CD4-positive, alpha-beta T cell (primary cell): ENCODE data around the gene CPM. TPM values are rescaled to one million over a fixed set of nuclear protein-coding genes. Genes with fewer than 3 reads are reported as not detected.
"Not testable (repeated sequence)": the region's sequence is repeated elsewhere in the genome, so short reads cannot be mapped to it uniquely, and the experiment has no call there.

Source experiments
- ATAC-seq: fragments of 200-7000 bp; cut with Tn5 transposase; one replicate; pipeline ENCODE4 v1.10.0; 2022; ENCODE audit warnings: mild to moderate bottlenecking; ENCODE audit not compliant: poor library complexity
- CTCF ChIA-PET: fragments of 350-600 bp; sonication (Branson Sonifier 250); formaldehyde crosslinking; loops from one replicate; lab custom pipeline; 2021; ENCODE audit warnings: antibody characterized with exemption, inconsistent platforms; lab: Charles Lee
- POLR2A ChIA-PET: fragments of 350-600 bp; sonication (Branson Sonifier 250); formaldehyde crosslinking; loops from one replicate; lab custom pipeline; 2021; ENCODE audit warnings: antibody characterized with exemption, inconsistent platforms; lab: Charles Lee
- DNase-seq, 14 experiments: peaks; one replicate each; pipeline ENCODE4 v3.0.0-alpha.2; 2013 to 2020; ENCODE audit warnings: mixed read lengths in 2 of 14
- H3K27ac ChIP-seq, 2 donors: one replicate each; pipeline versions ENCODE4 v1.5.1 to v1.7.0; 2013; ENCODE audit warnings: low read length in 2 of 2, low read depth in 1 of 2, mild to moderate bottlenecking in 1 of 2
- H3K27me3 ChIP-seq, 2 experiments: 1 replicate in 1 of 2; 2 replicates in 1 of 2; pipeline versions ENCODE4 v1.6.1 to v1.7.0; 2013; ENCODE audit warnings: low read length in 2 of 2, control low read depth in 1 of 2, mild to moderate bottlenecking in 1 of 2, moderate library complexity in 1 of 2; ENCODE audit not compliant: insufficient read depth in 2 of 2, control insufficient read depth in 1 of 2
- H3K36me3 ChIP-seq: one replicate; pipeline ENCODE4 v1.6.1; 2013; ENCODE audit warnings: low read length, control low read depth; ENCODE audit not compliant: insufficient read depth
- H3K4me1 ChIP-seq: one replicate; pipeline ENCODE4 v1.6.1; 2013; ENCODE audit warnings: low read length, control low read depth; ENCODE audit not compliant: insufficient read depth
- H3K4me3 ChIP-seq: one replicate; pipeline ENCODE4 v1.5.1; 2013; ENCODE audit warnings: mild to moderate bottlenecking, low read length, moderate library complexity
- H3K9me3 ChIP-seq, 2 experiments: 1 replicate in 1 of 2; 2 replicates in 1 of 2; pipeline versions ENCODE4 v1.6.1 to v1.7.0; 2013; ENCODE audit warnings: low read length in 2 of 2, mild to moderate bottlenecking in 2 of 2, control low read depth in 1 of 2, moderate library complexity in 1 of 2; ENCODE audit not compliant: control insufficient read depth in 1 of 2, insufficient read depth in 1 of 2
- H3K27ac Mint-ChIP-seq: one replicate; pipeline ENCODE4 v1.8.0; 2020; ENCODE audit warnings: mixed read lengths
- H3K27me3 Mint-ChIP-seq: one replicate; pipeline ENCODE4 v1.8.0; 2021; ENCODE audit warnings: mixed read lengths
- H3K36me3 Mint-ChIP-seq: one replicate; pipeline ENCODE4 v1.8.0; 2021; ENCODE audit warnings: low read depth, mixed read lengths
- H3K4me1 Mint-ChIP-seq: one replicate; pipeline ENCODE4 v1.8.0; 2021; ENCODE audit warnings: low read depth, mixed read lengths
- H3K4me3 Mint-ChIP-seq: one replicate; pipeline ENCODE4 v1.8.0; 2020; ENCODE audit warnings: mild to moderate bottlenecking, mixed read lengths
- H3K9me3 Mint-ChIP-seq: one replicate; pipeline ENCODE4 v1.8.0; 2020; ENCODE audit warnings: mixed read lengths
- CTCF ChIP-seq: fragments of 200-600 bp; IDR thresholded peaks from one replicate; pipeline ENCODE4 v1.8.0; 2022; ENCODE audit warnings: antibody characterized with exemption, mild to moderate bottlenecking
- intact Hi-C, 2 experiments: fragments of 100-400 bp; cut with DNase I in 1 of 2; cut with micrococcal nuclease in 1 of 2; formaldehyde crosslinking; loops; one replicate each; pipeline versions ENCODE4 v1.15.1 to v1.9.0; 2023 to 2025; cut with DNase I, micrococcal nuclease
- total RNA-seq, 174 experiments: library from RNA in 2 of 174; stranded (reverse) in 2 of 174; gene quantifications; one replicate each; pipeline ENCODE4 v1.2.3 and lab custom pipeline; 2021 to 2026

CPM gene
- total RNA-seq, 2 experiments from 2014 or later: 1.9 to 2.2 TPM

- ChIA-PET CTCF (no interaction called here), POLR2A (no interaction called here)
- no peak overlapping the region for H3K4me3 ChIP-seq
- Mint-ChIP-seq H3K4me3 (no peak overlapping the region), H3K9me3 (no peaks in the 10 kb centered on the region), H3K27ac (no peak overlapping the region), H3K36me3 (no peaks in the 10 kb centered on the region), H3K27me3 (no peaks in the 10 kb centered on the region), H3K4me1 (no peaks in the 10 kb centered on the region)
- no peaks in the 10 kb centered on the region for H3K36me3 ChIP-seq
- no peak overlapping the region for H3K27ac ChIP-seq
- no peaks in the 10 kb centered on the region for H3K27me3 ChIP-seq
- intact Hi-C loops: loop anchor here (2.0 kb wide), 2 partner anchors 204 to 206 kb away; no protein-coding TSS in a partner anchor
- no peaks in the 10 kb centered on the region for H3K9me3 ChIP-seq
- no peak for TF ChIP-seq CTCF
- no peak for ATAC-seq
- no peaks in the 10 kb centered on the region for H3K4me1 ChIP-seq
- DNase-seq: no peak
Measured at GRCh38 chr12:68864604-68865003, 68.4 kb downstream of the CPM start.

- POLR2A ChIA-PET, H3K9me3 Mint-ChIP-seq, H3K4me3 Mint-ChIP-seq, CTCF ChIA-PET, H3K36me3 ChIP-seq, H3K27ac ChIP-seq, H3K27me3 ChIP-seq, H3K4me1 Mint-ChIP-seq, H3K4me3 ChIP-seq, H3K27ac Mint-ChIP-seq, H3K4me1 ChIP-seq, H3K27me3 Mint-ChIP-seq, ATAC-seq, H3K36me3 Mint-ChIP-seq, H3K9me3 ChIP-seq: not testable (repeated sequence)
- intact Hi-C loops: loop anchor here (2.0 kb wide), 2 partner anchors 205 to 207 kb away; no protein-coding TSS in a partner anchor
- DNase-seq: peak in 3 of 14 experiments; percentile 41 to 48 (median 45)
- peak; percentile 42 for TF ChIP-seq CTCF
Measured at GRCh38 chr12:68863886-68864454, 69.0 kb downstream of the CPM start.

GRCh38 chr12:68863109-68863770 lies 69.7 kb downstream of the CPM start:
- Mint-ChIP-seq H3K4me1 (no peaks in the 10 kb centered on the region), H3K27me3 (no peaks in the 10 kb centered on the region), H3K9me3 (no peaks in the 10 kb centered on the region), H3K36me3 (no peaks in the 10 kb centered on the region), H3K27ac (no peak overlapping the region), H3K4me3 (no peak overlapping the region)
- H3K9me3 ChIP-seq: no peaks in the 10 kb centered on the region
- no peaks in the 10 kb centered on the region for H3K36me3 ChIP-seq
- H3K27ac ChIP-seq: no peak overlapping the region
- ChIA-PET POLR2A (no interaction called here), CTCF (no interaction called here)
- no peak for TF ChIP-seq CTCF
- no peaks in the 10 kb centered on the region for H3K4me1 ChIP-seq
- H3K4me3 ChIP-seq: no peak overlapping the region
- no peak for ATAC-seq
- no peak for DNase-seq
- no peaks in the 10 kb centered on the region for H3K27me3 ChIP-seq
- intact Hi-C loops: no loop called here
